GM12875 (cell line): Measurements from ENCODE around the gene SUPT20H.

Source experiments
- H3K4me3 ChIP-seq: one replicate; pipeline ENCODE4 v1.5.1; 2011; ENCODE audit warnings: low read depth, low read length, control low read depth
- CTCF ChIP-seq: IDR thresholded peaks from 2 replicates; pipeline ENCODE4 v1.5.1; 2011; ENCODE audit warnings: low read depth, mild to moderate bottlenecking, control low read depth, inconsistent platforms, low read length, moderate library complexity, borderline replicate concordance; ENCODE audit not compliant: insufficient read depth

The SUPT20H gene

GRCh38 chr13:37058910-37059847 is at the start of gene SUPT20H:
Gene SUPT20H, minus strand, starts transcription at chr13:37059688. Its CDS starts 8,198 bp downstream, at chr13:37051490.
- peak within 1 kb of the TSS; percentile 76 for H3K4me3 ChIP-seq
- no peak for TF ChIP-seq CTCF

GRCh38 chr13:37109051-37109678 is 49.7 kb upstream of the SUPT20H start:
- no peak for TF ChIP-seq CTCF
- H3K4me3 ChIP-seq: no peak overlapping the region

- no peak for TF ChIP-seq CTCF
- H3K4me3 ChIP-seq: no peak overlapping the region
These were observed 48.4 kb upstream of the SUPT20H start for GRCh38 chr13:37107868-37108267.

GRCh38 chr13:37107456-37107855 is 48.0 kb upstream of the SUPT20H start:
- no peak overlapping the region for H3K4me3 ChIP-seq
- TF ChIP-seq CTCF: no peak

GRCh38 chr13:37106642-37107041 is 47.2 kb upstream of the SUPT20H start:
- no peak overlapping the region for H3K4me3 ChIP-seq
- no peak for TF ChIP-seq CTCF

- no peak for TF ChIP-seq CTCF
- H3K4me3 ChIP-seq: no peak within 1 kb of the TSS
These were observed 45.8 kb upstream of the SUPT20H start, which contains the start of gene CSNK1A1L for GRCh38 chr13:37105251-37105714. Gene CSNK1A1L, minus strand, starts transcription at chr13:37105664. Its CDS starts 408 bp downstream, at chr13:37105256.
